HepG2 (cell line): ENCODE data around the gene TRAF3. TPM values are rescaled to one million over a fixed set of nuclear protein-coding genes. Genes with fewer than 3 reads are reported as not detected.

Source experiments
- ATAC-seq: fragments of 200-7000 bp; cut with Tn5 transposase; 3 replicates; pipeline ENCODE4 v1.9.1; 2020; ENCODE audit warnings: mild to moderate bottlenecking, moderate library complexity
- BruUV-seq: library from RNA; stranded (reverse); fragments of 400-500 nt; replicated peaks from 2 replicates; lab custom pipeline; 2021; lab: Mats Ljungman, UMichigan
- CTCF ChIA-PET: fragments of 300-600 bp; formaldehyde crosslinking; extraction: SDS; loops from one replicate; lab custom pipeline; 2021; ENCODE audit warnings: low total read pairs, inconsistent platforms, low intra/inter-chr PET ratio; lab: Yijun Ruan, JAX
- POLR2A ChIA-PET: fragments of 350-600 bp; sonication (Branson Sonifier 250); formaldehyde crosslinking; loops from one replicate; lab custom pipeline; 2020; ENCODE audit warnings: antibody characterized with exemption, inconsistent platforms; lab: Yijun Ruan, JAX
- DNase-seq: peaks from one replicate; pipeline ENCODE4 v3.0.0-alpha.2; 2015; ENCODE audit warnings: low spot score
- FAIRE-seq: peaks from 3 replicates; lab custom pipeline; 2011; peaks lifted over from hg19 to GRCh38; lab: Jason Lieb, UNC
- H2AFZ ChIP-seq: one replicate; pipeline ENCODE4 v1.6.1; 2011; ENCODE audit warnings: low read length, inconsistent platforms
- H3K27ac ChIP-seq: fragments of 300-600 bp; 3 replicates; pipeline ENCODE4 v1.8.0; 2011; ENCODE audit warnings: mixed run types, mild to moderate bottlenecking, mixed read lengths, low read length, inconsistent platforms; ENCODE audit not compliant: insufficient read depth; ENCODE audit errors: extremely low read length
- H3K27me3 ChIP-seq, 2 experiments: fragments of 200-600 bp in 1 of 2; 2 replicates in 1 of 2; 3 replicates in 1 of 2; pipeline versions ENCODE4 v1.6.0 to v1.8.0; 2011; ENCODE audit warnings: low read length in 2 of 2, mild to moderate bottlenecking in 2 of 2, moderate library complexity in 2 of 2, inconsistent platforms in 1 of 2; ENCODE audit not compliant: insufficient read depth in 2 of 2, control insufficient read depth in 1 of 2
- H3K36me3 ChIP-seq, 2 experiments: fragments of 200-600 bp in 1 of 2; replicated peaks in 1 of 2; 2 replicates in 1 of 2; 3 replicates in 1 of 2; pipeline versions ENCODE4 v1.5.1 to v1.8.0; 2011; ENCODE audit warnings: low read length in 2 of 2, inconsistent platforms in 1 of 2; ENCODE audit not compliant: insufficient read depth in 2 of 2, control insufficient read depth in 1 of 2
- H3K4me1 ChIP-seq: 2 replicates; pipeline ENCODE4 v1.5.1; 2012; ENCODE audit warnings: low read length, inconsistent platforms; ENCODE audit not compliant: insufficient read depth
- H3K4me2 ChIP-seq: 2 replicates; pipeline ENCODE4 v1.6.0; 2011; ENCODE audit warnings: low read depth, low read length, inconsistent platforms
- H3K4me3 ChIP-seq, 3 experiments: fragments of 200-600 bp in 1 of 3; sonication (generic), shearing (Covaris generic) in 1 of 3; replicated peaks in 1 of 3; 2 replicates each; pipeline ENCODE4 v1.5.1; 2011 to 2016; ENCODE audit warnings: low read length in 3 of 3, inconsistent platforms in 2 of 3, low read depth in 2 of 3, mild to moderate bottlenecking in 2 of 3, control low read depth in 1 of 3, mixed read lengths in 1 of 3; ENCODE audit not compliant: insufficient read depth in 1 of 3
- H3K79me2 ChIP-seq: one replicate; pipeline ENCODE4 v1.6.1; 2011; ENCODE audit warnings: low read length, inconsistent platforms; ENCODE audit not compliant: insufficient read depth
- H3K9ac ChIP-seq: 2 replicates; pipeline ENCODE4 v1.6.0; 2011; ENCODE audit warnings: mild to moderate bottlenecking, low read depth, low read length, inconsistent platforms; ENCODE audit not compliant: insufficient read depth
- H3K9me3 ChIP-seq: 2 replicates; pipeline ENCODE4 v1.5.1; 2012; ENCODE audit warnings: mild to moderate bottlenecking, low read length
- H4K20me1 ChIP-seq: 2 replicates; pipeline ENCODE4 v1.6.0; 2011; ENCODE audit warnings: inconsistent platforms, mild to moderate bottlenecking, low read length, moderate library complexity; ENCODE audit not compliant: insufficient read depth
- AGO2 ChIP-seq: fragments of 200-400 bp; formaldehyde crosslinking; optimal IDR thresholded peaks from 2 replicates; pipeline ENCODE3; 2017; ENCODE audit warnings: mild to moderate bottlenecking, low read depth, low read length, moderate library complexity
- ARID2 ChIP-seq: sonication (generic); formaldehyde crosslinking; IDR thresholded peaks from 2 replicates; pipeline ENCODE4 v1.8.1; 2022; ENCODE audit warnings: mild to moderate bottlenecking, missing genetic modification reagents, borderline replicate concordance
- FOXA3 ChIP-seq: IDR thresholded peaks from 2 replicates; pipeline ENCODE4 v1.6.1; 2016; ENCODE audit warnings: missing genetic modification reagents, missing compliant biosample characterization
- GPN1 ChIP-seq: sonication (generic); formaldehyde crosslinking; IDR thresholded peaks from 2 replicates; pipeline ENCODE4 v1.5.1; 2020; ENCODE audit warnings: missing genetic modification reagents, borderline replicate concordance
- RBM22 ChIP-seq: fragments of 200-400 bp; formaldehyde crosslinking; optimal IDR thresholded peaks from 2 replicates; pipeline ENCODE3; 2017; ENCODE audit warnings: mild to moderate bottlenecking, low read length, moderate library complexity
- ZIK1 ChIP-seq: sonication (generic); formaldehyde crosslinking; IDR thresholded peaks from 2 replicates; pipeline ENCODE4 v1.5.0; 2020; ENCODE audit warnings: mild to moderate bottlenecking, low read depth, missing genetic modification reagents, borderline replicate concordance
- ZNF24 ChIP-seq: fragments of 450-650 bp; IDR thresholded peaks from 2 replicates; pipeline ENCODE4 v1.6.1; 2017; ENCODE audit warnings: antibody characterized with exemption, mild to moderate bottlenecking
- WGBS: methylation state at CpG from one replicate; pipeline ENCODE4 v1.1.6; 2017; ENCODE audit warnings: low lambda C conversion rate; 5-methylcytosine and 5-hydroxymethylcytosine counted together
- in situ Hi-C: cut with HindIII; loops from 2 replicates; pipeline ENCODE4 v1.10.0; 2017; ENCODE audit warnings: low pct_unique_long_range_greater_than_20kb; ENCODE audit not compliant: extremely low pct_ligation_motif_present
- intact Hi-C: fragments of 100-400 bp; cut with micrococcal nuclease; formaldehyde crosslinking; loops from one replicate; pipeline ENCODE4 v1.10.0; 2022; ENCODE audit not compliant: unreplicated experiment
- polyA plus RNA-seq, 8 experiments: library from polyadenylated mRNA; depleted of rRNA in 3 of 8; stranded (reverse) in 7 of 8; unstranded in 1 of 8; fragments of >200 nt; fragmentation: Illumina TruSeq in 4 of 8; extraction: Trizol in 4 of 8; gene quantifications; 2 replicates each; pipeline versions ENCODE4 v1.2.1 to v1.2.3, GENCODE V29; 2011 to 2016; ENCODE audit warnings: low read depth in 4 of 8, missing spikeins in 1 of 8, mixed read lengths in 1 of 8; ENCODE audit not compliant: insufficient read depth in 1 of 8
- total RNA-seq, 5 experiments: library from RNA; depleted of rRNA; stranded (reverse); fragments of >200 nt; fragmentation: Illumina TruSeq; extraction: Trizol; gene quantifications; 2 replicates each; pipeline ENCODE4 v1.2.3, GENCODE V29; 2016; ENCODE audit warnings: low read depth in 1 of 5
- TF ChIP-seq, protein P1 (sequence below): sonication (generic); formaldehyde crosslinking; IDR thresholded peaks from 2 replicates; pipeline ENCODE4 v1.5.0; 2020; ENCODE audit warnings: mild to moderate bottlenecking, missing genetic modification reagents, borderline replicate concordance

TRAF3 gene
- total and polyA plus RNA-seq, 2 of the 13 experiments (the other 11 are each of a cell fraction or from before 2014, with no cell fraction given) = 6.9 to 12.2 TPM

DNA sequence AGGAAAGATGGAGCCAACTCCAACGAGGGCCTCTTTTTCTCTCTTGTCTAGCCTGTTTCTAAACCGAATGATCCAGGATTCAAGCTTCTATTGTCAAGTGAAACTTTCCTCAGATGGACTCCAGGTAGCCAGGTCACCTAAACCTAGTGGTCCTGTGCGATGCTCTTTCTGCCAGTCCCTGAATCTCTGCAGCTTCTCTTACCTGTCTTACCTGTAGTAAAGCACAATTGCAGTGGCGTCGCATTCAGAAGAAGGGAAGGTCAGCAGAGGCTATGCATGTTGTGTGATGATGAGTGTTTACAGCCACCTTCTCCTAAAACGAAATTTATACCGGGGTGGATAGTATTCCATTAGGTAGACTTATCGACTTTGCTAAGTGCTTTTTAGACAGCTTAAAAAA is 47.4 kb upstream of the TRAF3 start:
- Histone ChIP-seq H3K27ac (no peak overlapping the region), H3K36me3 (peaks cover 15 to 42% of the 10 kb centered on the region in 2 experiments), H3K79me2 (no peaks in the 10 kb centered on the region), H3K9me3 (no peaks in the 10 kb centered on the region), H3K9ac (no peak overlapping the region), H3K27me3 (no peaks in the 10 kb centered on the region), H3K4me2 (no peak overlapping the region), H3K4me3 (no peak overlapping the region), H2AFZ (no peak overlapping the region), H4K20me1 (peaks cover 3% of the 10 kb centered on the region; the same call in 1 of the 2 replicates), H3K4me1 (peaks cover 14% of the 10 kb centered on the region)
- POLR2A ChIA-PET = no interaction called here
- TF ChIP-seq RBM22 (peak; percentile 55), ZIK1 (CRISPR knock-in tag) (no peak)
- CTCF ChIA-PET = no interaction called here
- FAIRE-seq (no peak), ATAC-seq (no peak), DNase-seq (no peak)
- in situ Hi-C loops = no loop called here
- intact Hi-C loops = loop anchor here (5.0 kb wide), 1 partner anchor 42 kb away; no protein-coding TSS in a partner anchor
- no TSS peak for BruUV-seq
- 95% methylated on average over 8 of the region's 8 CpGs for WGBS

DNA sequence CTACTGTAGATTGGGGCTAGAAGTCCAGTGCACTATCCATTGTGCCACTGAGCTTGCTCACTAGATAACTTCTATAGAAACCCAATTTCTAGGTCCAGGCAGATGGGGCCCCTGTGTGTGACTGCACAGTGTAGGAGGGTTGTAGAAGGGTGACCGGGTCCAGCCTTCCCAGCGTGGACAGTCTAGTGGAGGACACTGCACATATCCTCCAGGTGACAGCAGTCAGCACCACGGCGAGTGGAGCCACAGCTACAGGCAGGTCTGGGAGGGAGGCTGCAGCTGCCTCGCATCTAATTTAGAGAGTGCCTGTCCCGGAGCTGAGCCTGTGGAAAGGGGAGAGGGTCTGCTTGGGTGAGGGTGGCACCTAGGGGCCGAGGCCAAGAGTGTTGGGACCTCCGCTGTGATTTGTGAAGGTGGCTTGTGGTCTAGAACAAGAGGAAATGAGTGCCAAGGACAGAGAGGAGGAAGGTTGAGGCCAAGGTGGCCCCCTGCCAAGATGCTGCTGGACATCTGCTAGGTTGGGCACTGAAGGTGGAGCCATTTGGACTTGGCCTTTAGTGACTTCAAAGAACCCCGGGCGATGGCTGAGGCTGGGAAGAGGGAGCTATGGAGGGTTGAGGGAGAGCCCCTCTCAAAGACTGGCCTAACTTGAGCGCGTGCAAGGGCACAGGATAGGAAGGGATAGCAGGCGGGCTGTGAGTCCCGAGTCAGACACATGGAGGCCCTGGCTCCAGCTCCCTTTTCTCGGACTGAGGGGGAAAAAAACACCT is 46.0 kb upstream of the TRAF3 start:
- Histone ChIP-seq H3K79me2 (no peaks in the 10 kb centered on the region), H3K36me3 (peaks cover 15 to 36% of the 10 kb centered on the region in 2 experiments), H2AFZ (no peak overlapping the region), H3K4me3 (no peak overlapping the region), H3K9ac (no peak overlapping the region), H3K9me3 (no peaks in the 10 kb centered on the region), H3K27me3 (no peaks in the 10 kb centered on the region), H3K4me2 (no peak overlapping the region), H3K27ac (no peak overlapping the region), H4K20me1 (peaks cover 3% of the 10 kb centered on the region; the same call in 1 of the 2 replicates), H3K4me1 (peaks cover 5% of the 10 kb centered on the region)
- ATAC-seq (no peak; the same call in 2 of the 3 replicates), FAIRE-seq (no peak), DNase-seq (no peak)
- 100% methylated on average over 13 of the region's 15 CpGs for WGBS
- intact Hi-C loops = no loop called here
- CTCF ChIA-PET = no interaction called here
- in situ Hi-C loops = no loop called here
- TF ChIP-seq ARID2 (CRISPR knock-in tag) (no peak), GPN1 (CRISPR knock-in tag) (no peak), FOXA3 (no peak), ZNF24 (no peak), AGO2 (peak; percentile 52)
- TF ChIP-seq, protein P1, sequence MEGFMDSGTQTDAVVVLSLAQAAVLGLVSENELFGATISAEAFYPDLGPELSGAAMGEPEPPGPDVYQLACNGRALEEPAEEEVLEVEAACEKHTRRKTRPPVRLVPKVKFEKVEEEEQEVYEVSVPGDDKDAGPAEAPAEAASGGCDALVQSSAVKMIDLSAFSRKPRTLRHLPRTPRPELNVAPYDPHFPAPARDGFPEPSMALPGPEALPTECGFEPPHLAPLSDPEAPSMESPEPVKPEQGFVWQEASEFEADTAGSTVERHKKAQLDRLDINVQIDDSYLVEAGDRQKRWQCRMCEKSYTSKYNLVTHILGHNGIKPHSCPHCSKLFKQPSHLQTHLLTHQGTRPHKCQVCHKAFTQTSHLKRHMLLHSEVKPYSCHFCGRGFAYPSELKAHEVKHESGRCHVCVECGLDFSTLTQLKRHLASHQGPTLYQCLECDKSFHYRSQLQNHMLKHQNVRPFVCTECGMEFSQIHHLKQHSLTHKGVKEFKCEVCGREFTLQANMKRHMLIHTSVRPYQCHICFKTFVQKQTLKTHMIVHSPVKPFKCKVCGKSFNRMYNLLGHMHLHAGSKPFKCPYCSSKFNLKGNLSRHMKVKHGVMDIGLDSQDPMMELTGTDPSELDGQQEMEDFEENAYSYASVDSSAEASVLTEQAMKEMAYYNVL = no peak
- POLR2A ChIA-PET = no interaction called here
- BruUV-seq = no TSS peak
